ENCODE data around the gene XKR3. TPM values are rescaled to one million over a fixed set of nuclear protein-coding genes. Genes with fewer than 3 reads are reported as not detected.
"Not testable (repeated sequence)": the region's sequence is repeated elsewhere in the genome, so short reads cannot be mapped to it uniquely, and the experiment has no call there.

The XKR3 gene
- total RNA-seq, 1 experiment from 2014 or later: 0.17 TPM

DNA sequence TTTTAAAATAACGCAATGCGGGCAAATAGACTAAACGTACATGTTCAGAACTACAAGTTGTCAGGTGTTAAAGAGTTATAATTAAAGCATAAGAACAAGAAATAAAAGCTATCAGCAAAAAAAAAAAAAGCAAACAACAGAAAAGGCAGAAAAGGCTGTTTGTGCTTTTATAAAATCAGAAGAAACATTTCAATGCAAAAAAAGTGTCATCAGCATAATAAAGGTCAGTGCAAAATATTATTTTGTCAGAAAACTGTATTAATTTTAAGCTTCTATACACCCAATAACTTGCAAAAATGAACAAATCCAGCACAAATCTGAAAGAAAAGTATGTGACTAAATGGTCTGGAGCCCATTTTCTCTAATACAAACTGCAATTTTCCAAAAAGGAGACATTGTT lies 23.6 kb downstream of the XKR3 start:
- no peak overlapping the region for H3K27ac ChIP-seq (ENCODE audit: low read depth, low read length, poor library complexity, severe bottlenecking)
- H3K27me3 ChIP-seq (replicated peaks; ENCODE audit: insufficient read depth, low read depth, low read length, poor library complexity): no peaks in the 10 kb centered on the region
- H3K9me3 ChIP-seq (ENCODE audit: low read depth, low read length, poor library complexity, severe bottlenecking): peaks cover 13% of the 10 kb centered on the region
- ChIA-PET CTCF (no interaction called here), POLR2A (ENCODE audit: low non-redundant PET) (no interaction called here)
- no TSS peak for BruUV-seq (replicated peaks)
- H3K36me3 ChIP-seq (ENCODE audit: insufficient read depth, low read length, poor library complexity, severe bottlenecking): no peaks in the 10 kb centered on the region
- TF ChIP-seq EZH2 (IDR thresholded peaks at IDR 0.05; ENCODE audit: borderline replicate concordance, low read depth, low read length, poor library complexity, severe bottlenecking): no peak
- TF ChIP-seq, protein P1, sequence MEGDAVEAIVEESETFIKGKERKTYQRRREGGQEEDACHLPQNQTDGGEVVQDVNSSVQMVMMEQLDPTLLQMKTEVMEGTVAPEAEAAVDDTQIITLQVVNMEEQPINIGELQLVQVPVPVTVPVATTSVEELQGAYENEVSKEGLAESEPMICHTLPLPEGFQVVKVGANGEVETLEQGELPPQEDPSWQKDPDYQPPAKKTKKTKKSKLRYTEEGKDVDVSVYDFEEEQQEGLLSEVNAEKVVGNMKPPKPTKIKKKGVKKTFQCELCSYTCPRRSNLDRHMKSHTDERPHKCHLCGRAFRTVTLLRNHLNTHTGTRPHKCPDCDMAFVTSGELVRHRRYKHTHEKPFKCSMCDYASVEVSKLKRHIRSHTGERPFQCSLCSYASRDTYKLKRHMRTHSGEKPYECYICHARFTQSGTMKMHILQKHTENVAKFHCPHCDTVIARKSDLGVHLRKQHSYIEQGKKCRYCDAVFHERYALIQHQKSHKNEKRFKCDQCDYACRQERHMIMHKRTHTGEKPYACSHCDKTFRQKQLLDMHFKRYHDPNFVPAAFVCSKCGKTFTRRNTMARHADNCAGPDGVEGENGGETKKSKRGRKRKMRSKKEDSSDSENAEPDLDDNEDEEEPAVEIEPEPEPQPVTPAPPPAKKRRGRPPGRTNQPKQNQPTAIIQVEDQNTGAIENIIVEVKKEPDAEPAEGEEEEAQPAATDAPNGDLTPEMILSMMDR (conservative IDR thresholded peaks at IDR 0.05; ENCODE audit: low read depth, low read length): no peak
- DNase-seq (ENCODE audit: low spot score): no peak
- H3K4me1 ChIP-seq (ENCODE audit: insufficient read depth, low read length, poor library complexity, severe bottlenecking): no peaks in the 10 kb centered on the region
- intact Hi-C loops (cut with micrococcal nuclease; ENCODE audit: unreplicated experiment): no loop called here
- no peak overlapping the region for H3K4me3 ChIP-seq (ENCODE audit: low read depth, low read length, poor library complexity, severe bottlenecking)

DNA sequence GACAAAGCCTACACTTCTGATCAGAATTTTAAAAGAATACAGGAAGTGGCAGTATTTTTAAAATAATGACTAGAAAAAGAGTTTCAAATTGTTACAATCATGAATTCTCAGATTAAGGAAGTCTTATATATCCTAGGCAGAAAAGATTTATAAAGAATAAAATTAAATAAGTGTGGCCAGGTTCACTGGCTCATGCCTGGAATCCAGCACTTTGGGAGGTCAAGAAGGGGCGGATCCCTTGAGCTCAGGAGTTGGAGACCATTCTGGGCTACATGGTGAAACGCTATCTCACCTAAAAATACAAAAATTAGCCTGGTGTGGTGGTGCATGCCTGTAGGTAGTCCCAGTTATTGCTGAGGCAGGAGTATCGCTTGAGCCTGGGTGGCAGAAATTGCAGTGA lies 24.1 kb downstream of the XKR3 start:
- H3K27ac ChIP-seq (ENCODE audit: low read depth, low read length, poor library complexity, severe bottlenecking): no peak overlapping the region
- H3K36me3 ChIP-seq (ENCODE audit: insufficient read depth, low read length, poor library complexity, severe bottlenecking): no peaks in the 10 kb centered on the region
- H3K27me3 ChIP-seq (replicated peaks; ENCODE audit: insufficient read depth, low read depth, low read length, poor library complexity): no peaks in the 10 kb centered on the region
- no peak overlapping the region for H3K4me3 ChIP-seq (ENCODE audit: low read depth, low read length, poor library complexity, severe bottlenecking)
- no peak for DNase-seq (ENCODE audit: low spot score)
- no peaks in the 10 kb centered on the region for H3K4me1 ChIP-seq (ENCODE audit: insufficient read depth, low read length, poor library complexity, severe bottlenecking)
- H3K9me3 ChIP-seq (ENCODE audit: low read depth, low read length, poor library complexity, severe bottlenecking): peaks cover 16% of the 10 kb centered on the region
- TF ChIP-seq, protein P1 (conservative IDR thresholded peaks at IDR 0.05; ENCODE audit: low read depth, low read length): no peak
- no peak for TF ChIP-seq EZH2 (IDR thresholded peaks at IDR 0.05; ENCODE audit: borderline replicate concordance, low read depth, low read length, poor library complexity, severe bottlenecking)
- CTCF ChIA-PET: no interaction called here
- POLR2A ChIA-PET (ENCODE audit: low non-redundant PET): no interaction called here
- intact Hi-C loops (cut with micrococcal nuclease; ENCODE audit: unreplicated experiment): no loop called here
- no TSS peak for BruUV-seq (replicated peaks)

DNA sequence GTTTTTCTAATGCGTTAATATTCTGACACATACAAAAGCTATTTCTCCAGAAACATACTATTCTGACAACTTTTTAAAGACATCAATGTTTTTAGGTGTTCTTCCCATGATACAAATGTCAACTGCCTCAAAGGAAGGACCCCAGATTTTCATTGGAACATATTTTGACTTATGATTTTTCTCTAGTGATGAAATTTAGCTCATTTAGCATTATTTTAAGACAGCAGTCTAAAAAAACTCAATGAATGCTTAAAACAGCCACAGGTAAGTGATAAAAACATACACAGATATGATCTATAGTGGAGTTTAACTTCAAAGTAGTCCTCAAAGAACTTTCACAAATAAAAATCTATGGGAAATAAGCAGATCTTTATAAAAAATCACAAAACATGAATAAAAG lies 24.9 kb downstream of the XKR3 start:
- peaks cover 19% of the 10 kb centered on the region for H3K9me3 ChIP-seq (ENCODE audit: low read depth, low read length, poor library complexity, severe bottlenecking)
- intact Hi-C loops (cut with micrococcal nuclease; ENCODE audit: unreplicated experiment): no loop called here

DNA sequence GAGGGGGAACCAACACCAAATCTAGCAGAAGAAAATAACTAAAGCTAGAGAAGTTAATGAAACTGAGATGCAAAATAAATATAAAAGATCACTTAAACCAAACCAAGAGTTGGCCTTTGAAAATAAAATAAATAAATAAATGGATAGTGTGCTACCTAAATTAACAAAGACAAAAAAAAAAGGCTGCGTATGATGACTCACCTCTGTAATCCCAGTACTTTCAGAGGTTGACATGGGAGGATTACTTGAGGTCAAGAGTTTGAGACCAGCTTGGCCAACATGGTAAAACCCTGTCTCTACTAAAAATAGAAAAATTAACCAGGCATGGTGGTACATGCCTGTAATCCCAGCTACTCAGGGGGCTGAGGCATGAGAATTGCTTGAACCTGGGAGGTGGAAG lies 29.7 kb downstream of the XKR3 start:
- H3K36me3 ChIP-seq (ENCODE audit: insufficient read depth, low read length, poor library complexity, severe bottlenecking); DNase-seq (ENCODE audit: low spot score); intact Hi-C loops (cut with micrococcal nuclease; ENCODE audit: unreplicated experiment); CTCF ChIA-PET; BruUV-seq (replicated peaks); POLR2A ChIA-PET (ENCODE audit: low non-redundant PET); H3K27me3 ChIP-seq (replicated peaks; ENCODE audit: insufficient read depth, low read depth, low read length, poor library complexity); H3K4me1 ChIP-seq (ENCODE audit: insufficient read depth, low read length, poor library complexity, severe bottlenecking); H3K4me3 ChIP-seq (ENCODE audit: low read depth, low read length, poor library complexity, severe bottlenecking); H3K27ac ChIP-seq (ENCODE audit: low read depth, low read length, poor library complexity, severe bottlenecking): not testable (repeated sequence)
- peaks cover 11% of the 10 kb centered on the region for H3K9me3 ChIP-seq (ENCODE audit: low read depth, low read length, poor library complexity, severe bottlenecking)

More for the DNA sequence above, 24.9 kb downstream of the XKR3 start:
- ChIA-PET POLR2A (ENCODE audit: low non-redundant PET) (no interaction called here), CTCF (no interaction called here)
- H3K36me3 ChIP-seq (ENCODE audit: insufficient read depth, low read length, poor library complexity, severe bottlenecking): no peaks in the 10 kb centered on the region
- TF ChIP-seq EZH2 (IDR thresholded peaks at IDR 0.05; ENCODE audit: borderline replicate concordance, low read depth, low read length, poor library complexity, severe bottlenecking): no peak
- TF ChIP-seq, protein P1 (conservative IDR thresholded peaks at IDR 0.05; ENCODE audit: low read depth, low read length): no peak
- H3K27ac ChIP-seq (ENCODE audit: low read depth, low read length, poor library complexity, severe bottlenecking): no peak overlapping the region
- H3K27me3 ChIP-seq (replicated peaks; ENCODE audit: insufficient read depth, low read depth, low read length, poor library complexity): no peaks in the 10 kb centered on the region
- H3K4me3 ChIP-seq (ENCODE audit: low read depth, low read length, poor library complexity, severe bottlenecking): no peak overlapping the region
- no TSS peak for BruUV-seq (replicated peaks)
- H3K4me1 ChIP-seq (ENCODE audit: insufficient read depth, low read length, poor library complexity, severe bottlenecking): no peaks in the 10 kb centered on the region
- no peak for DNase-seq (ENCODE audit: low spot score)
